ENCODE results near the gene IQSEC2.

Gene IQSEC2

GRCh38 chrX:53284684-53285447 is 3.5 kb upstream of the IQSEC2 start:
- Histone ChIP-seq H3K36me3 (ENCODE audit: control insufficient read depth, insufficient read depth, low read length) (no peaks in the 10 kb centered on the region), H3K9me3 (ENCODE audit: control insufficient read depth, low read length) (no peaks in the 10 kb centered on the region), H3K4me1 (ENCODE audit: control insufficient read depth, insufficient read depth, low read length, poor library complexity, severe bottlenecking) (peaks cover 16% of the 10 kb centered on the region), H3K27me3 (replicated peaks; ENCODE audit: control insufficient read depth, insufficient read depth, low read length, poor library complexity, severe bottlenecking) (no peaks in the 10 kb centered on the region), H3K4me3 (ENCODE audit: insufficient read depth, low read depth, low read length, poor library complexity, severe bottlenecking) (no peak overlapping the region), H3K27ac (ENCODE audit: insufficient read depth, low read length, poor library complexity, severe bottlenecking) (no peak overlapping the region)
- peak in 2 of 3 donors; percentile 19 to 21 for DNase-seq

- H3K27ac ChIP-seq (ENCODE audit: insufficient read depth, low read length, poor library complexity, severe bottlenecking): no peak overlapping the region
- no peaks in the 10 kb centered on the region for H3K36me3 ChIP-seq (ENCODE audit: control insufficient read depth, insufficient read depth, low read length)
- peaks cover 16% of the 10 kb centered on the region for H3K4me1 ChIP-seq (ENCODE audit: control insufficient read depth, insufficient read depth, low read length, poor library complexity, severe bottlenecking)
- no peak overlapping the region for H3K4me3 ChIP-seq (ENCODE audit: insufficient read depth, low read depth, low read length, poor library complexity, severe bottlenecking)
- H3K27me3 ChIP-seq (replicated peaks; ENCODE audit: control insufficient read depth, insufficient read depth, low read length, poor library complexity, severe bottlenecking): no peaks in the 10 kb centered on the region
- H3K9me3 ChIP-seq (ENCODE audit: control insufficient read depth, low read length): no peaks in the 10 kb centered on the region
- no peak for DNase-seq
These were observed 2.2 kb upstream of the IQSEC2 start for GRCh38 chrX:53283567-53283966.

GRCh38 chrX:53283099-53283498 is 1.7 kb upstream of the IQSEC2 start:
- DNase-seq: no peak
- Histone ChIP-seq H3K36me3 (ENCODE audit: control insufficient read depth, insufficient read depth, low read length) (no peaks in the 10 kb centered on the region), H3K4me3 (ENCODE audit: insufficient read depth, low read depth, low read length, poor library complexity, severe bottlenecking) (no peak overlapping the region), H3K4me1 (ENCODE audit: control insufficient read depth, insufficient read depth, low read length, poor library complexity, severe bottlenecking) (peaks cover 15% of the 10 kb centered on the region), H3K9me3 (ENCODE audit: control insufficient read depth, low read length) (no peaks in the 10 kb centered on the region), H3K27me3 (replicated peaks; ENCODE audit: control insufficient read depth, insufficient read depth, low read length, poor library complexity, severe bottlenecking) (no peaks in the 10 kb centered on the region), H3K27ac (ENCODE audit: insufficient read depth, low read length, poor library complexity, severe bottlenecking) (no peak overlapping the region)

GRCh38 chrX:53281963-53282695 is 745 bp upstream of the IQSEC2 start:
- Histone ChIP-seq H3K9me3 (ENCODE audit: control insufficient read depth, low read length) (no peaks in the 10 kb centered on the region), H3K27ac (ENCODE audit: insufficient read depth, low read length, poor library complexity, severe bottlenecking) (no peak overlapping the region), H3K27me3 (replicated peaks; ENCODE audit: control insufficient read depth, insufficient read depth, low read length, poor library complexity, severe bottlenecking) (no peaks in the 10 kb centered on the region), H3K4me1 (ENCODE audit: control insufficient read depth, insufficient read depth, low read length, poor library complexity, severe bottlenecking) (peaks cover 7% of the 10 kb centered on the region), H3K36me3 (ENCODE audit: control insufficient read depth, insufficient read depth, low read length) (no peaks in the 10 kb centered on the region), H3K4me3 (ENCODE audit: insufficient read depth, low read depth, low read length, poor library complexity, severe bottlenecking) (no peak overlapping the region)
- DNase-seq: no peak

- Histone ChIP-seq H3K4me1 (ENCODE audit: control insufficient read depth, insufficient read depth, low read length, poor library complexity, severe bottlenecking) (peaks cover 3% of the 10 kb centered on the region), H3K27ac (ENCODE audit: insufficient read depth, low read length, poor library complexity, severe bottlenecking) (no peak overlapping the region), H3K27me3 (replicated peaks; ENCODE audit: control insufficient read depth, insufficient read depth, low read length, poor library complexity, severe bottlenecking) (no peaks in the 10 kb centered on the region), H3K9me3 (ENCODE audit: control insufficient read depth, low read length) (no peaks in the 10 kb centered on the region), H3K36me3 (ENCODE audit: control insufficient read depth, insufficient read depth, low read length) (no peaks in the 10 kb centered on the region), H3K4me3 (ENCODE audit: insufficient read depth, low read depth, low read length, poor library complexity, severe bottlenecking) (no peak overlapping the region)
- no peak for DNase-seq
These were observed 758 bp downstream of the IQSEC2 start for GRCh38 chrX:53280331-53281320.

- Histone ChIP-seq H3K4me1 (ENCODE audit: control insufficient read depth, insufficient read depth, low read length, poor library complexity, severe bottlenecking) (peaks cover 3% of the 10 kb centered on the region), H3K4me3 (ENCODE audit: insufficient read depth, low read depth, low read length, poor library complexity, severe bottlenecking) (no peak overlapping the region), H3K27me3 (replicated peaks; ENCODE audit: control insufficient read depth, insufficient read depth, low read length, poor library complexity, severe bottlenecking) (no peaks in the 10 kb centered on the region), H3K27ac (ENCODE audit: insufficient read depth, low read length, poor library complexity, severe bottlenecking) (no peak overlapping the region), H3K9me3 (ENCODE audit: control insufficient read depth, low read length) (no peaks in the 10 kb centered on the region), H3K36me3 (ENCODE audit: control insufficient read depth, insufficient read depth, low read length) (no peaks in the 10 kb centered on the region)
- no peak for DNase-seq
These were observed 1.8 kb downstream of the IQSEC2 start for GRCh38 chrX:53279296-53280237.

- no peak overlapping the region for H3K27ac ChIP-seq (ENCODE audit: insufficient read depth, low read length, poor library complexity, severe bottlenecking)
- no peaks in the 10 kb centered on the region for H3K27me3 ChIP-seq (replicated peaks; ENCODE audit: control insufficient read depth, insufficient read depth, low read length, poor library complexity, severe bottlenecking)
- H3K4me1 ChIP-seq (ENCODE audit: control insufficient read depth, insufficient read depth, low read length, poor library complexity, severe bottlenecking): no peaks in the 10 kb centered on the region
- H3K36me3 ChIP-seq (ENCODE audit: control insufficient read depth, insufficient read depth, low read length): no peaks in the 10 kb centered on the region
- H3K9me3 ChIP-seq (ENCODE audit: control insufficient read depth, low read length): no peaks in the 10 kb centered on the region
- no peak for DNase-seq
- H3K4me3 ChIP-seq (ENCODE audit: insufficient read depth, low read depth, low read length, poor library complexity, severe bottlenecking): no peak overlapping the region
These were observed 8.5 kb downstream of the IQSEC2 start for GRCh38 chrX:53272808-53273337.

GRCh38 chrX:53269536-53270107 is 11.8 kb downstream of the IQSEC2 start:
- H3K4me1 ChIP-seq (ENCODE audit: control insufficient read depth, insufficient read depth, low read length, poor library complexity, severe bottlenecking): no peaks in the 10 kb centered on the region
- H3K9me3 ChIP-seq (ENCODE audit: control insufficient read depth, low read length): no peaks in the 10 kb centered on the region
- no peak overlapping the region for H3K4me3 ChIP-seq (ENCODE audit: insufficient read depth, low read depth, low read length, poor library complexity, severe bottlenecking)
- no peaks in the 10 kb centered on the region for H3K27me3 ChIP-seq (replicated peaks; ENCODE audit: control insufficient read depth, insufficient read depth, low read length, poor library complexity, severe bottlenecking)
- H3K36me3 ChIP-seq (ENCODE audit: control insufficient read depth, insufficient read depth, low read length): no peaks in the 10 kb centered on the region
- no peak for DNase-seq
- H3K27ac ChIP-seq (ENCODE audit: insufficient read depth, low read length, poor library complexity, severe bottlenecking): no peak overlapping the region

Data from effector memory CD4-positive, alpha-beta T cell (primary cell).